HG03159 (cell line): ENCODE data around the gene CEP95.

Source experiments
- ATAC-seq: cut with Tn5 transposase; IDR thresholded peaks from one replicate; pipeline ENCODE4 v1.9.1; 2021; ENCODE audit warnings: mild to moderate bottlenecking, moderate library complexity; ENCODE audit not compliant: unreplicated experiment

Gene CEP95

GRCh38 chr17:64515829-64516228, 9.1 kb downstream of the CEP95 start:
- ATAC-seq: no peak

DNA sequence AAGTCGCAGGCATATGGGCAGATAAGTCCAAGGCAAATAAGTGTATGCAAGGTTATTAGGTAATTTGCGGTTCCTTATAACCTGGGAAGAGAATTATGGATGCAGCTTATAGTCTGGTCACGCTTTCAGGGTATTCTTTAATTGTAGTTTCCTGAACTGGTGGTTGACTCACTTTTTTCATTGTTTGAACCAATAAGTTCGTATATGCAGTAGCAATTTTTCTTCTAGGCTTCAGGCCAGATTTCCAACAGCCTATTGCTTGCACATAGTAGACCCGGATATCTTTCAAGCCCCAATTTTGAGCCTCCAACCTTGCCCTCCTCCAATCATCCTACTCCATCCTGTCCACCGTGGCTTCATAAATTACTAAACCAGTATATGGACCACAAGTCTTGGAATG, 12.8 kb downstream of the CEP95 start:
- ATAC-seq: no peak

GRCh38 chr17:64520359-64520758, 13.6 kb downstream of the CEP95 start:
- ATAC-seq: no peak

DNA sequence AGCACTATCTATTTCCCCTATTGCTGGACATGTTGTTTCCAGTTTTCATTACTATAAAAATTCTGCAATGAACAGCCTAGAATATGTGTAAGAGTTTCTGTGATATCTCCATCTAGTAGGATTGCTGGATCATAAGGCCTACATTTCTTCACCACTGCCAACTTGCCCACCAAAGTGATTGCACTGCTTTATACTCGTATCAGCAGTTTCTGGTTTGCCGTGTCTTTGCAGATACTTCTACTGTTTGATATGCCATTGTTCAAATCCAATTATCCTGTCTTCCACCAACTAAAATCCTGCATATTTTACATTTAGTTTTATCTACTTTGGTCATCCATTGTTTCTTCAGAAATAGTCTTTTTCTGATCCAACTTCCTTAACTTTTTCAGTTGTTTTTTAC, 21.1 kb downstream of the CEP95 start:
- no peak for ATAC-seq

DNA sequence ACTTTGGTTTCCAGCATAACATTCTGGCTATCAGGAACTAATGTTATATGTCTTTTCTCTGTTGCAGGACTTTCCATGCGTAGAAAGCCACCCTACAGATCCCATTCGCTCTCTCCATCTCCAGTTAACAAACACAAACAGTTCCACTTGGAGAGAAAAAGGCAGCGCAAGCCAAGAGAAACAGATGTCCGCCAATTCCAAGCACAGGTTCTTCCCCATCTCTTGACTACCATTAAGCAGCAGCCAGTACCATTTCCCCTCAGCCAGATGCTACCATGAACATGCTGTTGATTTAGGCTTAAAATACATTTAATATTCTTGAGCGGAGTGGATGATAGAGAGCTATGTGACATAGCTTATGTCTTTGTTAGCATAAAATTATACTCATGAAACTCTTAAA, 22.4 kb downstream of the CEP95 start:
- no peak for ATAC-seq

GRCh38 chr17:64531955-64532371, 25.2 kb downstream of the CEP95 start:
- ATAC-seq: no peak

DNA sequence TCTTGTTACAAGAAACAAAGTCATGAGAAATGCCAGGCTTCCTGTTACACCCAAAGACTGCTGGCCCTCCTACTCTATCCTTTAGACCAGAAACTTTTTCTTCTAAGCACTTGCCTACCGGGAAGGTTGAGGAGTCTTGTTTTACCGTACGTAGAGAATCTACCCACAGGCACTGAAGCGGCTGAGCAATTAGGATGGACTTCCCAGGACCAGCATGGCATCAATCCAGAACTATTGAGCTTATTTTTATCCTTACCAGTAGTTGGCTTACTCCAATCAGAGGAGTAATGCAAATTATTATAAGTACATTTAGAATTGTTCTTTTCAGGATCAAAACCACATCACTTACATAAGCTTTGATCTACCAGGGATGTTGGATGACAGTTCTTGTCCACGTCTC, 25.6 kb downstream of the CEP95 start:
- ATAC-seq: no peak

DNA sequence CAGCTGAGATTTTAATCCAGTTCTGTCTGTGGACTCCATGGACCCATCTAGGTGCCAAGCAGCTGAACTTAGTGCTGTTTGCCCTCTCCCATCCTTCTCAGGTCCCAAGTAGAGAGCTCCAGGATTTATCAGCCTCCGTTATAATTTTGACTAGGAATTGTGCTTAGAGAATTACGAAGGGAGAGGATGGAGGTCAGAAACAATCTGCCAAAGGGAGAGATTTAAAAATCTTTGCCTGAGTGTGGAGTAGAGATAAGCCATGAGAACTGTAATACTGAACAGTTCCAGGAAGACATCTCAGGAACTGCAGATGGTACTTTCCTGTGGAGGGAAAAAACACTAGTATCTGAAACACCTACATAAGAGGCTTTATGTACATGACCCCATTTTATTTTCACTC, 27.0 kb downstream of the CEP95 start:
- no peak for ATAC-seq

DNA sequence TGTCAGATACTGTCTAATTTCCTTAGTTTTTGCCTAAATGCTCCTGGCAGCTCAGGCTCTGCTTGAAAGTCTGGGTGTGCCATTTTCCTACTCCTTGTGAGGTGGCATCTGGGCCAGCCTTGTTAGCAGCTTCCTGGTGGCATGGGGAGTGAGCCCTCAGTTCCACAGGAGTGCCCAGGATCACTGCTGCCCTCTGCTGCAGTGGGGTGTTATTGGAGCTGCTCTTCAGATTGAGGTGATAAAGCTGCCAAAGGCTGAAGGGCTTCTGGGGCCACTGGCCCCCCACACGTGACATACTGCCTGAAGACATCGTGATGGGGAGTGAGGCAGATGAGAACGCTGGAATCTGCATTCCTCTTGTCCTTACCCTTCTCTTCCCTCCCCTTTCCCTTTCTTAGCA, 27.4 kb downstream of the CEP95 start:
- no peak for ATAC-seq

DNA sequence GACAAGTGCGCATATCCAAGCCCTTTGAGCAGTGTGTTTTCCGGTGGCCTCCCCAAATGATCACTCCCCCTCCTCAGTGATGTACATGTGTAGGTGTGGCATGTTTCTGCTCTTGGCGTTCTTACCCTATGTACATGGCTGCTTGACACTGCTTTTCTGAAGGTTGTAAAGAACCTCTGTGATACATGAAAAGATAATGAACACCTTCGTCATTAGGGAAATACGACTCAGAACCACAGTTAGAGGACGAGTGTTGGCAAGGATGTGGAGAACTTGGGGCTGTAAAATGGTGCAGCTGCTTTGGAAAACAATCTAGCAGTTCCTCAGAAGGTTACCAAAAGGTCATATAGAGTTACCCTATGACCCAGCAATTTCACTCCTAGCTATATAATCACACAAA, 28.6 kb downstream of the CEP95 start:
- ATAC-seq: no peak

GRCh38 chr17:64536913-64537312, 30.1 kb downstream of the CEP95 start:
- no peak for ATAC-seq

DNA sequence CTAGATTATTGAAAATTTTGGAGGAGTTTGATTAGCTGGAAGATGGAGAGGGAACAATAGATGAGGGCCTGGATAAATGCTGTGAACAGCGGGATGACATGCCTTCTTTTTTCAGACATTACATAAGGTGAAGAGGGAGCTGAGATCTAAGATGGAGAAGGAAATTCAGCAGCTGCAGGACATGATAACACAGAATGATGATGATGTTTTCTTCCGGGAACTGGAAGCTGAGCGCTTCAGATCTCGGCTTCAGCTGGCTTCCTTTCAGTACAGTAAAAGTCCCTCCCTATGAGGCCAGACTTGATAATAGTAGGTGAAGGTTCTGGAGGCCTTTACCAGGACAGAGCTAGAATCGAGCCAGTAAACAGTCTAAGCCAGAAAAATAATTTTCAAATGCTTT, 30.7 kb downstream of the CEP95 start:
- ATAC-seq: no peak

GRCh38 chr17:64538508-64539130, 31.8 kb downstream of the CEP95 start:
- no peak for ATAC-seq

GRCh38 chr17:64540118-64540776, 33.5 kb downstream of the CEP95 start:
- ATAC-seq: no peak

DNA sequence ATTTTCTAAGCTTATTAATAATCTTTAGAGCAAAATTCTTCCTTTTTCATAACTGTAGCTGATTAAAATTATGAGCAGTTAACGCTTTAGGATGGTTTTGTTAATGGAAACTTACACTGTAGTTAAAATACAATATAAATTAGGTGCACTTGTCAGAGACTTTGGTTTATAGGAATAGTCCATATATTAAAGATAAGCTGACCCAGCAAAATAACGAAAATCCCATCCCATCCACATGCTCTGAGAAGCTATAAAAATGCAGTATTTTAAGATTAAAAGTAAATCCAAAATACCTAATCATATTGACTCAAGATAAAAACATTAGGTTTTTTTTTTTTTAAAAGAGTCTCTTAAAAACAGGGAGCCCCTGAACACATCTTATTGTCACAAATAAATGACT, 38.0 kb downstream of the CEP95 start:
- no peak for ATAC-seq

DNA sequence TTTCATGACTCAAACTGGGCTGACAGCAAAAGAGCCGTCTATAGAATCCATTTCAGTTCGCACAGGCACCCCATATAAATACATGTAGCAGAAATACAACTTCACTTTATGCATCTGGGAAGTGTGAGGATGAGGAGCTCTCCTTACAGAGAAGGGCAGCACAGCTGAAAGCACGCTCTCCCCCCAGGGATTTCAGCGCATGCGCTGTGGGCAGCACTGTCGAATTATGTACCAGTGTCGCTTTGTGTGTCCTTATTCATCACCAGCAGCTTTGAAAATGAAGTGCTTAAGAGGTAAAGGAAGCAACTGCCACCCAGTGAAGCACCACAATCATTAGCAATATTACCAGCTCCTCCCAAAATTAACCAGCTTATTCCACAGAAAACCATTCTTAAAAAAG, 39.9 kb downstream of the CEP95 start:
- ATAC-seq: no peak

GRCh38 chr17:64547319-64547718, 40.5 kb downstream of the CEP95 start:
- no peak for ATAC-seq

DNA sequence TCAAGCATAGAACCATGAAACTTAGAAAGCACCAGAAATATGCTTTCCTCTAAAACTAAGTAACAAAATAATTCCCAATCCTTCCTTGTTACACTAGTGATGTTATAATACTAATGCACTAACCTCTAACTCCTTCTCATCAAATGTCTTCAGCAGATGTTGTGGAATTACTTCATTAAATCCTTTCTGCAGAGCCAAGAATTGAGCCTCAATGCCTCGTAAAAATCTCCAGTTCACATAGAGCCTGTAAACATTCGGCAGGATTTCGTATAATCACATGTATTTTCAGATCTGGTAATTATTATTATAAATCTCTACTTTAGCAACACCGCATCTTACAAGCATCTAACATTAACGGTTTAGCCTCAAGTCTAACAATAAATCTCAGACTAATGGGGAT, 44.7 kb downstream of the CEP95 start:
- no peak for ATAC-seq

- ATAC-seq: no peak
Observed at GRCh38 chr17:64554028-64554637, 47.4 kb downstream of the CEP95 start.

GRCh38 chr17:64555281-64555680, 48.5 kb downstream of the CEP95 start:
- no peak for ATAC-seq

DNA sequence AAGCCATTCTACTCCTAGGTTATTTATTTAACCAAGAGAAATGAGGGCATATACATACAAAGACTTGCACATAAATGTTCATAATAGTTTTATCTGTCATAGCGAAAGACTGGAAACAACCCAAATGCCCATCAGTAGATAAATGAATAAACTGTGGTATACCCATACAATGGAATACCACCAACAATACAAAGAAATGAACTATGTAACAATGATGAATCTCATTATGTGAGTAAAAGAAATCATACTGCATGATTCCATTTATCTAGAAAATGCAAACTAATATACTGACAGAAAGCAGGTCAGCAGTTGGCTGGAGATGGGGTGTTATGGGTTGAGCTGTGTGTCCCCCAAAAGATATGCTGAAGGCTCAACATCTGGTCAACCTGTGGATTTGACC, 57.3 kb downstream of the CEP95 start:
- no peak for ATAC-seq

GRCh38 chr17:64565563-64565962, 58.8 kb downstream of the CEP95 start:
- no peak for ATAC-seq

DNA sequence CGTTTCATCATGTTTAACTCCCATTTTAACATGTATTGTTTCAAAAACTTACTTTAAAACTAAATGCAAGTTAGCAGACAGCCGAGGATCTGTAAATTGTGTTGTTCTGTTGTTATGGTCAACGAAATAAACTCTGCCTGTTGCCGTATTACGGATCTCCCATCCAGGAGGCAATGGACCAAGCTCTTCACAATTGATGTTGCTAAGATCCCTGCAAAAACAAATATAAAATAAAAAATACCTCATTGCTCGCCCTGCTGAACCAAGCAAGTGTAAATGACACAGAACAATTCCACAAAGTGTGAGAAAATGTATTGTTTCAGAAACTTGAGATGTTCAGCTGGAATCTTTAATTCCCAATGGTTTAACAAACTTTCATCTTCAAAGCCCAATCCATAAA, 65.0 kb downstream of the CEP95 start:
- no peak for ATAC-seq
